ENCODE measurements around the gene GSTA2. TPM values are rescaled to one million over a fixed set of nuclear protein-coding genes. Genes with fewer than 3 reads are reported as not detected.

Gene GSTA2
- polyA plus RNA-seq, 1 donor from 2014 or later, result not detected

DNA sequence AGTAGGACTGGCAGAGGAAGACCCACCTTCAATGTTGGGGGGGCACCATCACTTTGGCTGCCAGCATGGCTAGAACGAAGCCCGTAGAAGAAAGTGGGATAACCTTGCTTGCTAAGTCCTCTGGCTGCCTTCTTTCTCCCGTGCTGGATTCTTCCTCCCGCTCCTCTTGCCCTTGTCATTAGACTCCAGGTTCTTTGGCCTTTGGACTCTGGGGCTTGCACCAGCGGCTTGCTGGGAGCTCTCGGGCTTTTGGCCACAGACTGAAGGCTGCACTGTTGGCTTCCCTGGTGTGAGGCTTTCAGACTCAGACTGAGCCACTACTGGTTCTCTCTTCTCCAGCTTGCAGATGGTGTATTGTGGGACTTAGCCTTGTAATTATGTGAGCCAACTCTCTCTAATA lies 28.2 kb downstream of the GSTA2 start:
- Histone ChIP-seq H3K27ac (ENCODE audit: low read length) (no peak overlapping the region), H3K9ac (ENCODE audit: low read length) (no peak overlapping the region), H3K79me2 (replicated peaks; ENCODE audit: insufficient read depth, low read length) (no peaks in the 10 kb centered on the region), H3K9me3 (ENCODE audit: low read length) (no peaks in the 10 kb centered on the region), H3K4me2 (ENCODE audit: low read length) (no peak overlapping the region), H3K36me3 (ENCODE audit: insufficient read depth, low read length) (no peaks in the 10 kb centered on the region), H3K27me3 (ENCODE audit: insufficient read depth, low read depth, low read length) (no peaks in the 10 kb centered on the region), H2AFZ (ENCODE audit: low read depth, low read length) (no peak overlapping the region), H3K4me3 (ENCODE audit: low read length) (no peak overlapping the region), H3K9me2 (ENCODE audit: insufficient read depth, low read length) (no peaks in the 10 kb centered on the region), H3F3A (ENCODE audit: insufficient read depth, low read length, poor library complexity, severe bottlenecking) (no peaks in the 10 kb centered on the region), H4K20me1 (ENCODE audit: insufficient read depth) (no peaks in the 10 kb centered on the region)
- TF ChIP-seq, protein P1, sequence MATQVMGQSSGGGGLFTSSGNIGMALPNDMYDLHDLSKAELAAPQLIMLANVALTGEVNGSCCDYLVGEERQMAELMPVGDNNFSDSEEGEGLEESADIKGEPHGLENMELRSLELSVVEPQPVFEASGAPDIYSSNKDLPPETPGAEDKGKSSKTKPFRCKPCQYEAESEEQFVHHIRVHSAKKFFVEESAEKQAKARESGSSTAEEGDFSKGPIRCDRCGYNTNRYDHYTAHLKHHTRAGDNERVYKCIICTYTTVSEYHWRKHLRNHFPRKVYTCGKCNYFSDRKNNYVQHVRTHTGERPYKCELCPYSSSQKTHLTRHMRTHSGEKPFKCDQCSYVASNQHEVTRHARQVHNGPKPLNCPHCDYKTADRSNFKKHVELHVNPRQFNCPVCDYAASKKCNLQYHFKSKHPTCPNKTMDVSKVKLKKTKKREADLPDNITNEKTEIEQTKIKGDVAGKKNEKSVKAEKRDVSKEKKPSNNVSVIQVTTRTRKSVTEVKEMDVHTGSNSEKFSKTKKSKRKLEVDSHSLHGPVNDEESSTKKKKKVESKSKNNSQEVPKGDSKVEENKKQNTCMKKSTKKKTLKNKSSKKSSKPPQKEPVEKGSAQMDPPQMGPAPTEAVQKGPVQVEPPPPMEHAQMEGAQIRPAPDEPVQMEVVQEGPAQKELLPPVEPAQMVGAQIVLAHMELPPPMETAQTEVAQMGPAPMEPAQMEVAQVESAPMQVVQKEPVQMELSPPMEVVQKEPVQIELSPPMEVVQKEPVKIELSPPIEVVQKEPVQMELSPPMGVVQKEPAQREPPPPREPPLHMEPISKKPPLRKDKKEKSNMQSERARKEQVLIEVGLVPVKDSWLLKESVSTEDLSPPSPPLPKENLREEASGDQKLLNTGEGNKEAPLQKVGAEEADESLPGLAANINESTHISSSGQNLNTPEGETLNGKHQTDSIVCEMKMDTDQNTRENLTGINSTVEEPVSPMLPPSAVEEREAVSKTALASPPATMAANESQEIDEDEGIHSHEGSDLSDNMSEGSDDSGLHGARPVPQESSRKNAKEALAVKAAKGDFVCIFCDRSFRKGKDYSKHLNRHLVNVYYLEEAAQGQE (IDR thresholded peaks at IDR 0.05; ENCODE audit: borderline replicate concordance), result no peak
- TF ChIP-seq TAF1 (IDR thresholded peaks at IDR 0.05; ENCODE audit: low read depth) (no peak), RAD21 (conservative IDR thresholded peaks at IDR 0.05) (no peak), SMC3 (conservative IDR thresholded peaks at IDR 0.05; ENCODE audit: poor library complexity) (no peak), EZH2 (IDR thresholded peaks at IDR 0.05; ENCODE audit: borderline replicate concordance, insufficient read depth, low read length, poor library complexity, severe bottlenecking) (no peak), MXI1 (conservative IDR thresholded peaks at IDR 0.05; ENCODE audit: poor library complexity, severe bottlenecking) (no peak), POLR2AphosphoS5 (IDR thresholded peaks at IDR 0.05) (no peak), EP300 (conservative IDR thresholded peaks at IDR 0.05; ENCODE audit: poor library complexity, severe bottlenecking) (no peak)
- TF ChIP-seq, protein P2, sequence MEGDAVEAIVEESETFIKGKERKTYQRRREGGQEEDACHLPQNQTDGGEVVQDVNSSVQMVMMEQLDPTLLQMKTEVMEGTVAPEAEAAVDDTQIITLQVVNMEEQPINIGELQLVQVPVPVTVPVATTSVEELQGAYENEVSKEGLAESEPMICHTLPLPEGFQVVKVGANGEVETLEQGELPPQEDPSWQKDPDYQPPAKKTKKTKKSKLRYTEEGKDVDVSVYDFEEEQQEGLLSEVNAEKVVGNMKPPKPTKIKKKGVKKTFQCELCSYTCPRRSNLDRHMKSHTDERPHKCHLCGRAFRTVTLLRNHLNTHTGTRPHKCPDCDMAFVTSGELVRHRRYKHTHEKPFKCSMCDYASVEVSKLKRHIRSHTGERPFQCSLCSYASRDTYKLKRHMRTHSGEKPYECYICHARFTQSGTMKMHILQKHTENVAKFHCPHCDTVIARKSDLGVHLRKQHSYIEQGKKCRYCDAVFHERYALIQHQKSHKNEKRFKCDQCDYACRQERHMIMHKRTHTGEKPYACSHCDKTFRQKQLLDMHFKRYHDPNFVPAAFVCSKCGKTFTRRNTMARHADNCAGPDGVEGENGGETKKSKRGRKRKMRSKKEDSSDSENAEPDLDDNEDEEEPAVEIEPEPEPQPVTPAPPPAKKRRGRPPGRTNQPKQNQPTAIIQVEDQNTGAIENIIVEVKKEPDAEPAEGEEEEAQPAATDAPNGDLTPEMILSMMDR (IDR thresholded peaks at IDR 0.05; ENCODE audit: poor library complexity, severe bottlenecking), result no peak

- no peak overlapping the region for H2AFZ ChIP-seq (ENCODE audit: low read depth, low read length)
- no peaks in the 10 kb centered on the region for H3F3A ChIP-seq (ENCODE audit: insufficient read depth, low read length, poor library complexity, severe bottlenecking)
- no peaks in the 10 kb centered on the region for H3K36me3 ChIP-seq (ENCODE audit: insufficient read depth, low read length)
- H3K4me2 ChIP-seq (ENCODE audit: low read length), result no peak overlapping the region
- no peak overlapping the region for H3K4me3 ChIP-seq (ENCODE audit: low read length)
- H3K27ac ChIP-seq (ENCODE audit: low read length), result no peak overlapping the region
- no peaks in the 10 kb centered on the region for H3K27me3 ChIP-seq (ENCODE audit: insufficient read depth, low read depth, low read length)
- H3K79me2 ChIP-seq (replicated peaks; ENCODE audit: insufficient read depth, low read length), result no peaks in the 10 kb centered on the region
- no peaks in the 10 kb centered on the region for H3K9me2 ChIP-seq (ENCODE audit: insufficient read depth, low read length)
- H4K20me1 ChIP-seq (ENCODE audit: insufficient read depth), result no peaks in the 10 kb centered on the region
- TF ChIP-seq TAF1 (IDR thresholded peaks at IDR 0.05; ENCODE audit: low read depth) (no peak), EZH2 (IDR thresholded peaks at IDR 0.05; ENCODE audit: borderline replicate concordance, insufficient read depth, low read length, poor library complexity, severe bottlenecking) (no peak), MXI1 (conservative IDR thresholded peaks at IDR 0.05; ENCODE audit: poor library complexity, severe bottlenecking) (no peak)
- TF ChIP-seq, protein P1 (IDR thresholded peaks at IDR 0.05; ENCODE audit: borderline replicate concordance), result no peak
- TF ChIP-seq, protein P2 (IDR thresholded peaks at IDR 0.05; ENCODE audit: poor library complexity, severe bottlenecking), result no peak
- no peak overlapping the region for H3K9ac ChIP-seq (ENCODE audit: low read length)
- no peaks in the 10 kb centered on the region for H3K9me3 ChIP-seq (ENCODE audit: low read length)
These were observed 29.2 kb downstream of the GSTA2 start for GRCh38 chr6:52734072-52734471.

Data from neural cell (in vitro differentiated cells).